NCI-H2227 (cell line): ENCODE measurements around the gene ZGPAT.

Source experiments
- DNase-seq: peaks from one replicate; lab custom pipeline; 2025; ENCODE audit not compliant: unreplicated experiment; lab: John Stamatoyannopoulos, UW

Gene ZGPAT

GRCh38 chr20:63691711-63692435, 16.0 kb upstream of the ZGPAT start:
- no peak for DNase-seq

DNA sequence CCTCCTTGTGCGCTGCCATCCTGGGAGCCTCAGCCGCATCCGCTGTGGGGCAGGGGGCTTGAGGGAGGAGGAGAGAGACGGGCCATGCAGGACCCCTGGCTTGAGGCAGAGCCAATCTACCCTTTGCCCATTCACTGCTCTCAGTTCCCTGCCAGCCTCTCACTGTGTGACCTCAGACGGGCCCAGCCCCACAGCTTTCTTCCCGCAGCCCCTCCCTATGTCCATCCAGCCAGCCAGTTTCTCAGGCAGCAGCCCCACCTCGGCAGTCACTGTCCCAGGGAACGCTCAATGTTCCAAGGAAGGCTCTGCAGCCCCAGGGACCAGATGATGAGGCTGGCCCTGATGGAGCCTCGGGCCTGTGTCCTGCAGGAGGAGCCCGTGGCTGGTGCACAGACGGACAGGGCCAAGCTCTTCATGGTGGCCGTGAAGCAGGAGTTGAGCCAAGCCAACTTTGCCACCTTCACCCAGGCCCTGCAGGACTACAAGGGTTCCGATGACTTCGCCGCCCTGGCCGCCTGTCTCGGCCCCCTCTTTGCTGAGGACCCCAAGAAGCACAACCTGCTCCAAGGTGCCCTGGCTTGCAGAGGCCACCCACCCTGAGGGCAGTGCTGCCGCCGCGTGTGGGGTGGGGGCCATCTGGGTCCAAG, 15.3 kb upstream of the ZGPAT start:
- DNase-seq, result peak; percentile 35

GRCh38 chr20:63693083-63693732, 14.6 kb upstream of the ZGPAT start:
- no peak for DNase-seq

DNA sequence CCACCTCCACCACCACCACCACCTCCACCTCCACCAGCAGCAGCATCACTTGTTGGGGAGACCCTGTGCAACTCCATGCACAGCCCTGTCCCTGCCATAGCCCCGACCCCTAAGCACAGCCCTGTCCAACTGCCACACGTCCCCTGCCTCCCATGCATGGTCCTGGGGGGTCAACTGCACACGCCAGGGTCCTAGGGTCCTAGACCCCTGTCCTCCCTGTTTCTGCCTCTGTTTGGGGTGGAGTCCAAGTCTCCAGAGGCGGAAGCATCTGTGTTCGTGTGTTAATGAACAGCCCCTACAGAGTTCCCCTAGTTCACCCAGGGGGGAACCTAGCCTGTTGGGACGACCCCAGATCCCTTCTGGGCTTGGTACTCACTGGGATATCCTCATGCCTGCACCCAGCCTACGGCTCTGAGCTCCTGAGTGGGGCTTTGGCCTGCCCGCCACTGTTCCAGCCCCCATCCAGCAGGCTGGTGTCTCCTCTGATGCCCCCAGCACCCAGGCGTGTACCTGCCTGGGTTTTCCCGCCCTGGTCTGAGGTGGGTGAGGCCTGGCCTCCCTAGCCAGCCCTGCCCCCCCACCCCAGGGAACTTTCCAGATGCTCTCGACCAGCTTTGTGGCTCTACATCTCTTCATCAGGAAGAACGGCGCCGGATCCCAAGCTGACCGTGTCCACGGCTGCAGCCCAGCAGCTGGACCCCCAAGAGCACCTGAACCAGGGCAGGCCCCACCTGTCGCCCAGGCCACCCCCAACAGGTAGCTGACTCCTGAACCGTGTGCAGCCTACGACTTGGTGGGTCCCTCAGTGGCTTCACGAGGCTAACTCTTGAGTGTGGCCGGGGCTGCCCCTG, 13.9 kb upstream of the ZGPAT start:
- no peak for DNase-seq

DNA sequence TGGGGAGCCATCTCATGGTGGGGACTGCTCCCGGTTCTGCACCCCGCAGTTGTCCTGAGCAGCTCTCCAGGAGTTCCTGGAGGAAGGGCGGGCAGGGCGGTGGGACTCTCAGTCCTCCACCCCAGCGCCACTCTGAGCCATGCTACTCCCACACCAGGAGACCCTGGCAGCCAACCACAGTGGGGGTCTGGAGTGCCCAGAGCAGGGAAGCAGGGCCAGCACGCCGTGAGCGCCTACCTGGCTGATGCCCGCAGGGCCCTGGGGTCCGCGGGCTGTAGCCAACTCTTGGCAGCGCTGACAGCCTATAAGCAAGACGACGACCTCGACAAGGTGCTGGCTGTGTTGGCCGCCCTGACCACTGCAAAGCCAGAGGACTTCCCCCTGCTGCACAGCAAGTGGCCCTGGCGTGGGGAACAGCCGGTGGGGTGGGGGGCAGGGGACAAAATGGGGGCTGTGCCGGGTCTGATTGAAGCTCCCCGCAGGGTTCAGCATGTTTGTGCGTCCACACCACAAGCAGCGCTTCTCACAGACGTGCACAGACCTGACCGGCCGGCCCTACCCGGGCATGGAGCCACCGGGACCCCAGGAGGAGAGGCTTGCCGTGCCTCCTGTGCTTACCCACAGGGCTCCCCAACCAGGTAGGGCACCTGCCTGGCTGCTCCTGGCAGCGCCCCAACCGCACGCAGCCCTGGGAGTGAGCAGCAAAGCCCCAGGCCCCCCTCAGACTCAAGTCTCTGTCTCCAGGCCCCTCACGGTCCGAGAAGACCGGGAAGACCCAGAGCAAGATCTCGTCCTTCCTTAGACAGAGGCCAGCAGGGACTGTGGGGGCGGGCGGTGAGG, 13.0 kb upstream of the ZGPAT start:
- DNase-seq, result no peak

DNA sequence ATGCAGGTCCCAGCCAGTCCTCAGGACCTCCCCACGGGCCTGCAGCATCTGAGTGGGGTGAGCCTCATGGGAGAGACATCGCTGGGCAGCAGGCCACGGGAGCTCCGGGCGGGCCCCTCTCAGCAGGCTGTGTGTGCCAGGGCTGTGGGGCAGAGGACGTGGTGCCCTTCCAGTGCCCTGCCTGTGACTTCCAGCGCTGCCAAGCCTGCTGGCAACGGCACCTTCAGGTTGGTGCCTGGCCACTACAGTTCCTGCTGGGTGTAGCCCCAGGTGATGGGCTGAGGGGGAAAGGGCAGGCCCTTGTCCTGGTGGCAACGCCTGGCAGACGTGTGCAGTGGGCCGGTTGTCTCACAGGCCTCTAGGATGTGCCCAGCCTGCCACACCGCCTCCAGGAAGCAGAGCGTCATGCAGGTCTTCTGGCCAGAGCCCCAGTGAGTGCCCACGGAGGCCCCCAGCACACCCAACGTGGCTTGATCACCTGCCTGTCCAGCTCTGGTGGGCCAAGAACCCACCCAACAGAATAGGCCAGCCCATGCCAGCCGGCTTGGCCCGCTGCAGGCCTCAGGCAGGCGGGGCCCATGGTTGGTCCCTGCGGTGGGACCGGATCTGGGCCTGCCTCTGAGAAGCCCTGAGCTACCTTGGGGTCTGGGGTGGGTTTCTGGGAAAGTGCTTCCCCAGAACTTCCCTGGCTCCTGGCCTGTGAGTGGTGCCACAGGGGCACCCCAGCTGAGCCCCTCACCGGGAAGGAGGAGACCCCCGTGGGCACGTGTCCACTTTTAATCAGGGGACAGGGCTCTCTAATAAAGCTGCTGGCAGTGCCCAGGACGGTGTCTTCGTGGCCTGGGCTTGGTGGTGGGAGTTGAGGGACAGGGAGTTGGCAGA, 12.2 kb upstream of the ZGPAT start:
- DNase-seq, result no peak

- DNase-seq, result no peak
These were observed 11.6 kb upstream of the ZGPAT start for GRCh38 chr20:63696306-63696627.

DNA sequence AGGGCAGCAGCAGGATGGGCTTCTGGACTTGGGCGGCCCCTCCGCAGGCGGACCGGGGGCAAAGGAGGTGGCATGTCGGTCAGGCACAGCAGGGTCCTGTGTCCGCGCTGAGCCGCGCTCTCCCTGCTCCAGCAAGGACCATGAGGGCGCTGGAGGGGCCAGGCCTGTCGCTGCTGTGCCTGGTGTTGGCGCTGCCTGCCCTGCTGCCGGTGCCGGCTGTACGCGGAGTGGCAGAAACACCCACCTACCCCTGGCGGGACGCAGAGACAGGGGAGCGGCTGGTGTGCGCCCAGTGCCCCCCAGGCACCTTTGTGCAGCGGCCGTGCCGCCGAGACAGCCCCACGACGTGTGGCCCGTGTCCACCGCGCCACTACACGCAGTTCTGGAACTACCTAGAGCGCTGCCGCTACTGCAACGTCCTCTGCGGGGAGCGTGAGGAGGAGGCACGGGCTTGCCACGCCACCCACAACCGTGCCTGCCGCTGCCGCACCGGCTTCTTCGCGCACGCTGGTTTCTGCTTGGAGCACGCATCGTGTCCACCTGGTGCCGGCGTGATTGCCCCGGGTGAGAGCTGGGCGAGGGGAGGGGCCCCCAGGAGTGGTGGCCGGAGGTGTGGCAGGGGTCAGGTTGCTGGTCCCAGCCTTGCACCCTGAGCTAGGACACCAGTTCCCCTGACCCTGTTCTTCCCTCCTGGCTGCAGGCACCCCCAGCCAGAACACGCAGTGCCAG, 11.0 kb upstream of the ZGPAT start, which contains the start of gene TNFRSF6B:
Gene TNFRSF6B (plus strand): TSS at position 25 of the 729 bp plus-strand sequence. CDS start 116 bp downstream, at position 141.
- DNase-seq, result no peak

DNA sequence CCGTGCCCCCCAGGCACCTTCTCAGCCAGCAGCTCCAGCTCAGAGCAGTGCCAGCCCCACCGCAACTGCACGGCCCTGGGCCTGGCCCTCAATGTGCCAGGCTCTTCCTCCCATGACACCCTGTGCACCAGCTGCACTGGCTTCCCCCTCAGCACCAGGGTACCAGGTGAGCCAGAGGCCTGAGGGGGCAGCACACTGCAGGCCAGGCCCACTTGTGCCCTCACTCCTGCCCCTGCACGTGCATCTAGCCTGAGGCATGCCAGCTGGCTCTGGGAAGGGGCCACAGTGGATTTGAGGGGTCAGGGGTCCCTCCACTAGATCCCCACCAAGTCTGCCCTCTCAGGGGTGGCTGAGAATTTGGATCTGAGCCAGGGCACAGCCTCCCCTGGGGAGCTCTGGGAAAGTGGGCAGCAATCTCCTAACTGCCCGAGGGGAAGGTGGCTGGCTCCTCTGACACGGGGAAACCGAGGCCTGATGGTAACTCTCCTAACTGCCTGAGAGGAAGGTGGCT, 10.4 kb upstream of the ZGPAT start:
- no peak for DNase-seq

DNA sequence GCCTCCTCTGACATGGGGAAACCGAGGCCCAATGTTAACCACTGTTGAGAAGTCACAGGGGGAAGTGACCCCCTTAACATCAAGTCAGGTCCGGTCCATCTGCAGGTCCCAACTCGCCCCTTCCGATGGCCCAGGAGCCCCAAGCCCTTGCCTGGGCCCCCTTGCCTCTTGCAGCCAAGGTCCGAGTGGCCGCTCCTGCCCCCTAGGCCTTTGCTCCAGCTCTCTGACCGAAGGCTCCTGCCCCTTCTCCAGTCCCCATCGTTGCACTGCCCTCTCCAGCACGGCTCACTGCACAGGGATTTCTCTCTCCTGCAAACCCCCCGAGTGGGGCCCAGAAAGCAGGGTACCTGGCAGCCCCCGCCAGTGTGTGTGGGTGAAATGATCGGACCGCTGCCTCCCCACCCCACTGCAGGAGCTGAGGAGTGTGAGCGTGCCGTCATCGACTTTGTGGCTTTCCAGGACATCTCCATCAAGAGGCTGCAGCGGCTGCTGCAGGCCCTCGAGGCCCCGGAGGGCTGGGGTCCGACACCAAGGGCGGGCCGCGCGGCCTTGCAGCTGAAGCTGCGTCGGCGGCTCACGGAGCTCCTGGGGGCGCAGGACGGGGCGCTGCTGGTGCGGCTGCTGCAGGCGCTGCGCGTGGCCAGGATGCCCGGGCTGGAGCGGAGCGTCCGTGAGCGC, 9.8 kb upstream of the ZGPAT start:
- no peak for DNase-seq

GRCh38 chr20:63698739-63699465, 8.9 kb upstream of the ZGPAT start:
- DNase-seq, result no peak

GRCh38 chr20:63699466-63700198, 8.2 kb upstream of the ZGPAT start:
- DNase-seq, result no peak

- no peak for DNase-seq
These were observed 7.4 kb upstream of the ZGPAT start for GRCh38 chr20:63700199-63701050.

DNA sequence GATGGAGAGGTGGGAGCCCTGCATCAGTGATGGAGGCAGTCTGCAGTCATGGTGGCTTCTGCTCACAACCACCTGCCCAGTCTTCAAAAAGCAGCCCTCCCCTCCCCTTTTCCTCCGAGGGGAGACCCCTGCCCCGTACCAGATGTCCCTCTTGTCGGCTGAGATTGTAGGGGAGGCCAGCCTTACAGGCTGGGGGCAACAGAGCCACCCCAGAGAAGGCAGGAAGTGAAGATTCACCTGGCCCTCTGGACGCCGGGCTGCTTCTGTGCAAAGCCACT, 6.8 kb upstream of the ZGPAT start:
- DNase-seq, result no peak

- no peak for DNase-seq
These were observed 6.4 kb upstream of the ZGPAT start for GRCh38 chr20:63701329-63702035.
